HEK293T (cell line): ENCODE measurements around the gene PAPSS2.

Source experiments
- ARNT ChIP-seq: fragments of 450-650 bp; IDR thresholded peaks from 2 replicates; pipeline ENCODE4 v1.6.1; 2017; ENCODE audit warnings: mild to moderate bottlenecking
- FOXK2 ChIP-seq: fragments of 450-650 bp; IDR thresholded peaks from 2 replicates; pipeline ENCODE4 v1.6.1; 2016; ENCODE audit warnings: mild to moderate bottlenecking
- FOXM1 ChIP-seq: fragments of 450-650 bp; IDR thresholded peaks from 2 replicates; pipeline ENCODE4 v1.6.1; 2017; ENCODE audit warnings: mild to moderate bottlenecking, borderline replicate concordance
- SP1 ChIP-seq: fragments of 450-650 bp; IDR thresholded peaks from 2 replicates; pipeline ENCODE4 v1.6.1; 2017
- TF ChIP-seq, protein P1 (sequence below): fragments of 450-650 bp; IDR thresholded peaks from 2 replicates; pipeline ENCODE4 v1.6.1; 2016

DNA sequence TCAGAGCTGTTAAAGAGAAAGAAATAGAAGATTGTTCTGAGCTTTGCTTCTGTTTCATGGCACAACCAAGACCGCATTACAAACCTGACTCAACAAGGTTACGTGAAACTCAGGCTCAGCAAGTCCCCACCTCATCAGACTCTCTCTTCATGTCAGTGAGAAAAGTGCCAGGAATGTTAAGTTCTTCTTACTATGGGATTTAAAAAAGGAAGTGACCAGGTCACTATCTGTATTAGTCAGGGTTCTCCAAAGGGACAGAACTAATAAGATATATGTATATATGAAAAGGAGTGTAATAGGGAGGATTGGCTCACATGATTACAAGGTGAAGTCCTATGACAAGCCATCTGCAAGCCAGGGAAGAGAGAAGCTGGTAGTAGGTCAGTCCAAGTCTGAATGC lies 25.4 kb upstream of the PAPSS2 start:
- no peak for TF ChIP-seq FOXM1
- no peak for TF ChIP-seq ARNT
- no peak for TF ChIP-seq FOXK2
- TF ChIP-seq, protein P1, sequence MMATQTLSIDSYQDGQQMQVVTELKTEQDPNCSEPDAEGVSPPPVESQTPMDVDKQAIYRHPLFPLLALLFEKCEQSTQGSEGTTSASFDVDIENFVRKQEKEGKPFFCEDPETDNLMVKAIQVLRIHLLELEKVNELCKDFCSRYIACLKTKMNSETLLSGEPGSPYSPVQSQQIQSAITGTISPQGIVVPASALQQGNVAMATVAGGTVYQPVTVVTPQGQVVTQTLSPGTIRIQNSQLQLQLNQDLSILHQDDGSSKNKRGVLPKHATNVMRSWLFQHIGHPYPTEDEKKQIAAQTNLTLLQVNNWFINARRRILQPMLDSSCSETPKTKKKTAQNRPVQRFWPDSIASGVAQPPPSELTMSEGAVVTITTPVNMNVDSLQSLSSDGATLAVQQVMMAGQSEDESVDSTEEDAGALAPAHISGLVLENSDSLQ: no peak
- no peak for TF ChIP-seq SP1
